ENCODE results near the gene SLC35A5.

The SLC35A5 gene

DNA sequence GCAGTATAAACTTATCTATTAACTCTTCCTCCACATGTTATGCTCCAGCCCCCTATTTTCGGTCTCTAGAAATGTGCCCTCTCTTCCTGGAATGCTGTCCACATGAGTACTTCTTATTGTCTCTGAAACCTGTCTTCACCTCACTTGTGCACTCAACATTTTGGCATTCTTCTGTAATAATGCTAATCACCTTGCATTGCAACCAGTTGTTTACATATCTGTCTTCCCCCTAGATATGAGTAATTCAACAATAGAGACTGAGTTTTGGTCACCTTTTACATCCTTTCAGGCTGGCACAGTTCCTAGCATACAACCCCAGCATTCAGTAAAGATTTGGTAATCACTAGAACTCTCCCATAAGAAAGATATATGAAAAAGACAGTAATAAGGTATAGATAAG is 61.9 kb downstream of the SLC35A5 start:
- TF ChIP-seq CSDC2 (CRISPR knock-in tag; IDR thresholded peaks at IDR 0.05): no peak
- TF ChIP-seq, protein P1, sequence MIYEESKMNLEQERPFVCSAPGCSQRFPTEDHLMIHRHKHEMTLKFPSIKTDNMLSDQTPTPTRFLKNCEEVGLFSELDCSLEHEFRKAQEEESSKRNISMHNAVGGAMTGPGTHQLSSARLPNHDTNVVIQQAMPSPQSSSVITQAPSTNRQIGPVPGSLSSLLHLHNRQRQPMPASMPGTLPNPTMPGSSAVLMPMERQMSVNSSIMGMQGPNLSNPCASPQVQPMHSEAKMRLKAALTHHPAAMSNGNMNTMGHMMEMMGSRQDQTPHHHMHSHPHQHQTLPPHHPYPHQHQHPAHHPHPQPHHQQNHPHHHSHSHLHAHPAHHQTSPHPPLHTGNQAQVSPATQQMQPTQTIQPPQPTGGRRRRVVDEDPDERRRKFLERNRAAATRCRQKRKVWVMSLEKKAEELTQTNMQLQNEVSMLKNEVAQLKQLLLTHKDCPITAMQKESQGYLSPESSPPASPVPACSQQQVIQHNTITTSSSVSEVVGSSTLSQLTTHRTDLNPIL (CRISPR knock-in tag; IDR thresholded peaks at IDR 0.05; ENCODE audit: low read depth): no peak
- TF ChIP-seq ISL1 (CRISPR knock-in tag; IDR thresholded peaks at IDR 0.05): no peak
- no peak for TF ChIP-seq ZFP3 (CRISPR knock-in tag; IDR thresholded peaks at IDR 0.05)
- TF ChIP-seq ARNTL (CRISPR knock-in tag; IDR thresholded peaks at IDR 0.05; ENCODE audit: borderline replicate concordance, low read depth): no peak
- no peak for TF ChIP-seq TSHZ2 (CRISPR knock-in tag; IDR thresholded peaks at IDR 0.05)
- no peak for TF ChIP-seq TOX (CRISPR knock-in tag; IDR thresholded peaks at IDR 0.05; ENCODE audit: borderline replicate concordance)
- TF ChIP-seq ESRRG (CRISPR knock-in tag; IDR thresholded peaks at IDR 0.05): no peak
- TF ChIP-seq ZFP30 (CRISPR knock-in tag; IDR thresholded peaks at IDR 0.05): no peak
- no peak for TF ChIP-seq POU6F1 (CRISPR knock-in tag; IDR thresholded peaks at IDR 0.05; ENCODE audit: borderline replicate concordance, low read depth)
- no peak for TF ChIP-seq PATZ1 (CRISPR knock-in tag; IDR thresholded peaks at IDR 0.05; ENCODE audit: borderline replicate concordance)
- TF ChIP-seq TCF4 (CRISPR knock-in tag; IDR thresholded peaks at IDR 0.05; ENCODE audit: borderline replicate concordance): no peak
- no peak for TF ChIP-seq OSR1 (CRISPR knock-in tag; IDR thresholded peaks at IDR 0.05)
- no peak for TF ChIP-seq PPARA (CRISPR knock-in tag; IDR thresholded peaks at IDR 0.05; ENCODE audit: borderline replicate concordance)
- TF ChIP-seq ZNF70 (CRISPR knock-in tag; IDR thresholded peaks at IDR 0.05): no peak
- TF ChIP-seq SNAI2 (CRISPR knock-in tag; IDR thresholded peaks at IDR 0.05): no peak
- TF ChIP-seq RARB (CRISPR knock-in tag; IDR thresholded peaks at IDR 0.05): no peak
- TF ChIP-seq, protein P2, sequence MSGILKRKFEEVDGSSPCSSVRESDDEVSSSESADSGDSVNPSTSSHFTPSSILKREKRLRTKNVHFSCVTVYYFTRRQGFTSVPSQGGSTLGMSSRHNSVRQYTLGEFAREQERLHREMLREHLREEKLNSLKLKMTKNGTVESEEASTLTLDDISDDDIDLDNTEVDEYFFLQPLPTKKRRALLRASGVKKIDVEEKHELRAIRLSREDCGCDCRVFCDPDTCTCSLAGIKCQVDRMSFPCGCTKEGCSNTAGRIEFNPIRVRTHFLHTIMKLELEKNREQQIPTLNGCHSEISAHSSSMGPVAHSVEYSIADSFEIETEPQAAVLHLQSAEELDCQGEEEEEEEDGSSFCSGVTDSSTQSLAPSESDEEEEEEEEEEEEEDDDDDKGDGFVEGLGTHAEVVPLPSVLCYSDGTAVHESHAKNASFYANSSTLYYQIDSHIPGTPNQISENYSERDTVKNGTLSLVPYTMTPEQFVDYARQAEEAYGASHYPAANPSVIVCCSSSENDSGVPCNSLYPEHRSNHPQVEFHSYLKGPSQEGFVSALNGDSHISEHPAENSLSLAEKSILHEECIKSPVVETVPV (CRISPR knock-in tag; IDR thresholded peaks at IDR 0.05): no peak
- TF ChIP-seq ZC3H10 (CRISPR knock-in tag; IDR thresholded peaks at IDR 0.05): no peak

DNA sequence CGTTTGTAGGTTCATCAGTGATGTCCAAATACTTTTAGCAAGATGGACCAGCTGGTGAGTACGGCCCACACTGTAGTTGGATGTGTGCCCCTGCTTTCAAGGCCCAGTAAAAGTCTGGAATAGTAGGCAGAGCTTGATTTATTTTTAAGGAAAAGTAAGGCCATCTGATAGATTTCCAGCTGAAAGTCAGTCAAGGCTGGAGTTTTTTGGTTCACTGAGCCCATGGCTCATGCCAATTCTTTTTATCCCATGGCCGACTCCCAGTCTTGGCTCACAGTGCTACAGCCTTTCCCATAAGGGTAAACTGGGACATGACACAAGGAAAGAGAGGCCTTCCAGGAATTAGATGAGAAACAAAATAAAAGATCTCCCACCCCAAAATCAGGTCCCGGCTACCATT is 65.6 kb downstream of the SLC35A5 start:
- ATAC-seq: no peak
- TF ChIP-seq OSR1 (CRISPR knock-in tag; IDR thresholded peaks at IDR 0.05) (no peak), SNAI2 (CRISPR knock-in tag; IDR thresholded peaks at IDR 0.05) (no peak), ARNTL (CRISPR knock-in tag; IDR thresholded peaks at IDR 0.05; ENCODE audit: borderline replicate concordance, low read depth) (no peak), ZFP30 (CRISPR knock-in tag; IDR thresholded peaks at IDR 0.05) (no peak), PATZ1 (CRISPR knock-in tag; IDR thresholded peaks at IDR 0.05; ENCODE audit: borderline replicate concordance) (no peak), ZNF70 (CRISPR knock-in tag; IDR thresholded peaks at IDR 0.05) (no peak), ZNF565 (CRISPR knock-in tag; conservative IDR thresholded peaks at IDR 0.05; ENCODE audit: low read depth) (no peak), GLIS3 (CRISPR knock-in tag; IDR thresholded peaks at IDR 0.05) (no peak), TOX (CRISPR knock-in tag; IDR thresholded peaks at IDR 0.05; ENCODE audit: borderline replicate concordance) (no peak), CSDC2 (CRISPR knock-in tag; IDR thresholded peaks at IDR 0.05) (no peak), ZNF8 (CRISPR knock-in tag; IDR thresholded peaks at IDR 0.05) (no peak), BACH2 (CRISPR knock-in tag; IDR thresholded peaks at IDR 0.05; ENCODE audit: borderline replicate concordance) (no peak), TSHZ2 (CRISPR knock-in tag; IDR thresholded peaks at IDR 0.05) (no peak), ZFP3 (CRISPR knock-in tag; IDR thresholded peaks at IDR 0.05) (no peak), ESRRG (CRISPR knock-in tag; IDR thresholded peaks at IDR 0.05) (no peak), PPARA (CRISPR knock-in tag; IDR thresholded peaks at IDR 0.05; ENCODE audit: borderline replicate concordance) (no peak)
- TF ChIP-seq, protein P1 (CRISPR knock-in tag; IDR thresholded peaks at IDR 0.05; ENCODE audit: low read depth): no peak

More for the DNA sequence above, 61.9 kb downstream of the SLC35A5 start:
- ATAC-seq: no peak

All from SK-N-SH treated with all-trans-retinoic acid at 6 μM for 48 hours (cell line).